CD4-positive, alpha-beta T cell (primary cell): ENCODE data around the gene AMIGO2. TPM values are rescaled to one million over a fixed set of nuclear protein-coding genes. Genes with fewer than 3 reads are reported as not detected.
"Not testable (repeated sequence)": the region's sequence is repeated elsewhere in the genome, so short reads cannot be mapped to it uniquely, and the experiment has no call there.

Source experiments
- ATAC-seq: fragments of 200-7000 bp; cut with Tn5 transposase; one replicate; pipeline ENCODE4 v1.10.0; 2022; ENCODE audit warnings: mild to moderate bottlenecking; ENCODE audit not compliant: poor library complexity
- CTCF ChIA-PET: fragments of 350-600 bp; sonication (Branson Sonifier 250); formaldehyde crosslinking; loops from one replicate; lab custom pipeline; 2021; ENCODE audit warnings: antibody characterized with exemption, inconsistent platforms; lab: Charles Lee
- POLR2A ChIA-PET: fragments of 350-600 bp; sonication (Branson Sonifier 250); formaldehyde crosslinking; loops from one replicate; lab custom pipeline; 2021; ENCODE audit warnings: antibody characterized with exemption, inconsistent platforms; lab: Charles Lee
- DNase-seq, 14 experiments: peaks; one replicate each; pipeline ENCODE4 v3.0.0-alpha.2; 2013 to 2020; ENCODE audit warnings: mixed read lengths in 2 of 14
- H3K27ac ChIP-seq, 2 donors: one replicate each; pipeline versions ENCODE4 v1.5.1 to v1.7.0; 2013; ENCODE audit warnings: low read length in 2 of 2, low read depth in 1 of 2, mild to moderate bottlenecking in 1 of 2
- H3K27me3 ChIP-seq, 2 experiments: 1 replicate in 1 of 2; 2 replicates in 1 of 2; pipeline versions ENCODE4 v1.6.1 to v1.7.0; 2013; ENCODE audit warnings: low read length in 2 of 2, control low read depth in 1 of 2, mild to moderate bottlenecking in 1 of 2, moderate library complexity in 1 of 2; ENCODE audit not compliant: insufficient read depth in 2 of 2, control insufficient read depth in 1 of 2
- H3K36me3 ChIP-seq: one replicate; pipeline ENCODE4 v1.6.1; 2013; ENCODE audit warnings: low read length, control low read depth; ENCODE audit not compliant: insufficient read depth
- H3K4me1 ChIP-seq: one replicate; pipeline ENCODE4 v1.6.1; 2013; ENCODE audit warnings: low read length, control low read depth; ENCODE audit not compliant: insufficient read depth
- H3K4me3 ChIP-seq: one replicate; pipeline ENCODE4 v1.5.1; 2013; ENCODE audit warnings: mild to moderate bottlenecking, low read length, moderate library complexity
- H3K9me3 ChIP-seq, 2 experiments: 1 replicate in 1 of 2; 2 replicates in 1 of 2; pipeline versions ENCODE4 v1.6.1 to v1.7.0; 2013; ENCODE audit warnings: low read length in 2 of 2, mild to moderate bottlenecking in 2 of 2, control low read depth in 1 of 2, moderate library complexity in 1 of 2; ENCODE audit not compliant: control insufficient read depth in 1 of 2, insufficient read depth in 1 of 2
- H3K27ac Mint-ChIP-seq: one replicate; pipeline ENCODE4 v1.8.0; 2020; ENCODE audit warnings: mixed read lengths
- H3K27me3 Mint-ChIP-seq: one replicate; pipeline ENCODE4 v1.8.0; 2021; ENCODE audit warnings: mixed read lengths
- H3K36me3 Mint-ChIP-seq: one replicate; pipeline ENCODE4 v1.8.0; 2021; ENCODE audit warnings: low read depth, mixed read lengths
- H3K4me1 Mint-ChIP-seq: one replicate; pipeline ENCODE4 v1.8.0; 2021; ENCODE audit warnings: low read depth, mixed read lengths
- H3K4me3 Mint-ChIP-seq: one replicate; pipeline ENCODE4 v1.8.0; 2020; ENCODE audit warnings: mild to moderate bottlenecking, mixed read lengths
- H3K9me3 Mint-ChIP-seq: one replicate; pipeline ENCODE4 v1.8.0; 2020; ENCODE audit warnings: mixed read lengths
- CTCF ChIP-seq: fragments of 200-600 bp; IDR thresholded peaks from one replicate; pipeline ENCODE4 v1.8.0; 2022; ENCODE audit warnings: antibody characterized with exemption, mild to moderate bottlenecking
- intact Hi-C, 2 experiments: fragments of 100-400 bp; cut with DNase I in 1 of 2; cut with micrococcal nuclease in 1 of 2; formaldehyde crosslinking; loops; one replicate each; pipeline versions ENCODE4 v1.15.1 to v1.9.0; 2023 to 2025; cut with DNase I, micrococcal nuclease
- total RNA-seq, 174 experiments: library from RNA in 2 of 174; stranded (reverse) in 2 of 174; gene quantifications; one replicate each; pipeline ENCODE4 v1.2.3 and lab custom pipeline; 2021 to 2026

The AMIGO2 gene
- total RNA-seq, 2 experiments from 2014 or later: 9.7 to 10.1 TPM

- H3K27ac Mint-ChIP-seq: no peak overlapping the region
- H3K36me3 ChIP-seq: no peaks in the 10 kb centered on the region
- no peaks in the 10 kb centered on the region for H3K27me3 ChIP-seq
- no peak for DNase-seq
- peaks cover 60% of the 10 kb centered on the region for H3K36me3 Mint-ChIP-seq
- no peak for ATAC-seq
- H3K4me1 ChIP-seq: no peaks in the 10 kb centered on the region
- TF ChIP-seq CTCF: no peak
- CTCF ChIA-PET: interaction anchor here (1.6 kb wide), 1 partner anchor 42 kb away, joined by 3 read pairs; no protein-coding TSS in a partner anchor
- peaks cover 16% of the 10 kb centered on the region for H3K4me1 Mint-ChIP-seq
- intact Hi-C loops: no loop called here
- no peak overlapping the region for H3K4me3 Mint-ChIP-seq
- no peak overlapping the region for H3K4me3 ChIP-seq
- H3K9me3 ChIP-seq: no peaks in the 10 kb centered on the region
- H3K27ac ChIP-seq: no peak overlapping the region
- H3K9me3 Mint-ChIP-seq: no peaks in the 10 kb centered on the region
- H3K27me3 Mint-ChIP-seq: no peaks in the 10 kb centered on the region
- POLR2A ChIA-PET: no interaction called here
These were observed 41.0 kb upstream of the AMIGO2 start for GRCh38 chr12:47120736-47121135.

- H3K4me1 ChIP-seq, H3K27ac Mint-ChIP-seq, H3K9me3 ChIP-seq, ATAC-seq, DNase-seq, H3K4me3 Mint-ChIP-seq, H3K9me3 Mint-ChIP-seq, H3K4me1 Mint-ChIP-seq, H3K27me3 ChIP-seq, POLR2A ChIA-PET, H3K4me3 ChIP-seq, intact Hi-C loops, CTCF ChIA-PET, H3K27ac ChIP-seq, H3K27me3 Mint-ChIP-seq: not testable (repeated sequence)
- peaks cover 69% of the 10 kb centered on the region for H3K36me3 Mint-ChIP-seq
- peaks cover 16% of the 10 kb centered on the region for H3K36me3 ChIP-seq
These were observed 37.5 kb upstream of the AMIGO2 start for GRCh38 chr12:47117305-47117704.

- Histone ChIP-seq H3K9me3 (no peaks in the 10 kb centered on the region), H3K27ac (no peak overlapping the region), H3K4me3 (no peak overlapping the region), H3K4me1 (peaks cover 9% of the 10 kb centered on the region), H3K36me3 (peaks cover 16% of the 10 kb centered on the region), H3K27me3 (no peaks in the 10 kb centered on the region)
- no peak for DNase-seq
- ChIA-PET POLR2A (no interaction called here), CTCF (no interaction called here)
- H3K27ac Mint-ChIP-seq: no peak overlapping the region
- peaks cover 27% of the 10 kb centered on the region for H3K4me1 Mint-ChIP-seq
- no peak for ATAC-seq
- H3K4me3 Mint-ChIP-seq: no peak overlapping the region
- H3K27me3 Mint-ChIP-seq: no peaks in the 10 kb centered on the region
- intact Hi-C loops: no loop called here
- no peaks in the 10 kb centered on the region for H3K9me3 Mint-ChIP-seq
- no peak for TF ChIP-seq CTCF
- peaks cover 85% of the 10 kb centered on the region for H3K36me3 Mint-ChIP-seq
These were observed 34.7 kb upstream of the AMIGO2 start for GRCh38 chr12:47114481-47114892.

- POLR2A ChIA-PET: interaction anchor here (1.4 kb wide), 1 partner anchor 99 kb away, joined by 3 read pairs; no protein-coding TSS in a partner anchor
- H3K36me3 ChIP-seq: peaks cover 24% of the 10 kb centered on the region
- Mint-ChIP-seq H3K27ac (no peak overlapping the region), H3K27me3 (no peaks in the 10 kb centered on the region), H3K4me1 (peaks cover 35% of the 10 kb centered on the region), H3K36me3 (peaks cover 83% of the 10 kb centered on the region), H3K9me3 (no peaks in the 10 kb centered on the region), H3K4me3 (no peak overlapping the region)
- H3K27ac ChIP-seq: no peak overlapping the region
- intact Hi-C loops: no loop called here
- H3K4me3 ChIP-seq: no peak overlapping the region
- DNase-seq (no peak), ATAC-seq (no peak)
- TF ChIP-seq CTCF: no peak
- CTCF ChIA-PET: no interaction called here
- H3K4me1 ChIP-seq: peaks cover 9% of the 10 kb centered on the region
- H3K27me3 ChIP-seq: no peaks in the 10 kb centered on the region
- H3K9me3 ChIP-seq: no peaks in the 10 kb centered on the region
These were observed 32.9 kb upstream of the AMIGO2 start for GRCh38 chr12:47112679-47113078.
